MM.1S (cell line): Measurements from ENCODE around the gene ING3.

Experiments used
- DNase-seq: peaks from one replicate; pipeline ENCODE4 v3.0.0-alpha.2; 2015
- H2AFZ ChIP-seq: fragments of 300-600 bp; sonication (generic); 2 replicates; pipeline ENCODE4 v1.6.0; 2016; ENCODE audit warnings: antibody characterized with exemption, low read length
- H3F3A ChIP-seq: fragments of 300-600 bp; sonication (generic); 2 replicates; pipeline ENCODE4 v1.6.1; 2016; ENCODE audit warnings: mild to moderate bottlenecking, antibody characterized with exemption, low read length, moderate library complexity, mixed read lengths; ENCODE audit not compliant: insufficient read depth
- H3K27ac ChIP-seq: fragments of 300-600 bp; sonication (generic); 2 replicates; pipeline ENCODE4 v1.5.1; 2016; ENCODE audit warnings: mild to moderate bottlenecking, low read length
- H3K27me3 ChIP-seq: fragments of 300-600 bp; sonication (generic); replicated peaks from 2 replicates; pipeline ENCODE4 v1.6.0; 2016; ENCODE audit warnings: low read length; ENCODE audit not compliant: insufficient read depth
- H3K36me3 ChIP-seq: fragments of 300-600 bp; sonication (generic); replicated peaks from 2 replicates; pipeline ENCODE4 v1.6.1; 2016; ENCODE audit warnings: mild to moderate bottlenecking, low read length, mixed read lengths; ENCODE audit not compliant: insufficient read depth
- H3K4me1 ChIP-seq: fragments of 300-600 bp; sonication (generic); 2 replicates; pipeline ENCODE4 v1.6.1; 2016; ENCODE audit warnings: low read length, mixed read lengths
- H3K4me2 ChIP-seq: fragments of 300-600 bp; sonication (generic); 2 replicates; pipeline ENCODE4 v1.6.0; 2016; ENCODE audit warnings: low read depth, low read length
- H3K4me3 ChIP-seq: fragments of 300-600 bp; sonication (generic); 2 replicates; pipeline ENCODE4 v1.5.1; 2016; ENCODE audit warnings: low read length, mixed read lengths
- H3K79me2 ChIP-seq: fragments of 300-600 bp; sonication (generic); 2 replicates; pipeline ENCODE4 v1.6.1; 2016; ENCODE audit warnings: mixed run types, low read length, mixed read lengths
- H3K9ac ChIP-seq: fragments of 300-600 bp; sonication (generic); 2 replicates; pipeline ENCODE4 v1.6.1; 2016; ENCODE audit warnings: low read length, mixed read lengths
- H3K9me2 ChIP-seq: fragments of 300-600 bp; sonication (generic); replicated peaks from 2 replicates; pipeline ENCODE4 v1.6.1; 2016; ENCODE audit warnings: mild to moderate bottlenecking, low read length, mixed read lengths; ENCODE audit not compliant: insufficient read depth
- H3K9me3 ChIP-seq: fragments of 300-600 bp; sonication (generic); replicated peaks from 2 replicates; pipeline ENCODE4 v1.6.1; 2016; ENCODE audit warnings: mild to moderate bottlenecking, low read length, mixed read lengths; ENCODE audit not compliant: insufficient read depth
- H4K20me1 ChIP-seq: fragments of 300-600 bp; sonication (generic); 2 replicates; pipeline ENCODE4 v1.6.1; 2016; ENCODE audit warnings: mild to moderate bottlenecking, low read length, moderate library complexity, mixed read lengths; ENCODE audit not compliant: insufficient read depth
- EZH2 ChIP-seq: fragments of 300-600 bp; sonication (generic); optimal IDR thresholded peaks from 2 replicates; pipeline ENCODE3; 2017; ENCODE audit warnings: low read depth, mild to moderate bottlenecking, antibody characterized with exemption, low read length, mixed read lengths
- EZH2phosphoT487 ChIP-seq: fragments of 300-600 bp; sonication (generic); IDR thresholded peaks from 2 replicates; pipeline ENCODE4 v1.6.1; 2018; ENCODE audit warnings: antibody characterized with exemption, low read length
- TF ChIP-seq, protein P1 (sequence below): fragments of 300-600 bp; sonication (generic); IDR thresholded peaks from 2 replicates; pipeline ENCODE4 v1.5.1; 2016; ENCODE audit warnings: antibody characterized with exemption, low read length, mixed read lengths

Gene ING3, protein sequence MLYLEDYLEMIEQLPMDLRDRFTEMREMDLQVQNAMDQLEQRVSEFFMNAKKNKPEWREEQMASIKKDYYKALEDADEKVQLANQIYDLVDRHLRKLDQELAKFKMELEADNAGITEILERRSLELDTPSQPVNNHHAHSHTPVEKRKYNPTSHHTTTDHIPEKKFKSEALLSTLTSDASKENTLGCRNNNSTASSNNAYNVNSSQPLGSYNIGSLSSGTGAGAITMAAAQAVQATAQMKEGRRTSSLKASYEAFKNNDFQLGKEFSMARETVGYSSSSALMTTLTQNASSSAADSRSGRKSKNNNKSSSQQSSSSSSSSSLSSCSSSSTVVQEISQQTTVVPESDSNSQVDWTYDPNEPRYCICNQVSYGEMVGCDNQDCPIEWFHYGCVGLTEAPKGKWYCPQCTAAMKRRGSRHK

DNA sequence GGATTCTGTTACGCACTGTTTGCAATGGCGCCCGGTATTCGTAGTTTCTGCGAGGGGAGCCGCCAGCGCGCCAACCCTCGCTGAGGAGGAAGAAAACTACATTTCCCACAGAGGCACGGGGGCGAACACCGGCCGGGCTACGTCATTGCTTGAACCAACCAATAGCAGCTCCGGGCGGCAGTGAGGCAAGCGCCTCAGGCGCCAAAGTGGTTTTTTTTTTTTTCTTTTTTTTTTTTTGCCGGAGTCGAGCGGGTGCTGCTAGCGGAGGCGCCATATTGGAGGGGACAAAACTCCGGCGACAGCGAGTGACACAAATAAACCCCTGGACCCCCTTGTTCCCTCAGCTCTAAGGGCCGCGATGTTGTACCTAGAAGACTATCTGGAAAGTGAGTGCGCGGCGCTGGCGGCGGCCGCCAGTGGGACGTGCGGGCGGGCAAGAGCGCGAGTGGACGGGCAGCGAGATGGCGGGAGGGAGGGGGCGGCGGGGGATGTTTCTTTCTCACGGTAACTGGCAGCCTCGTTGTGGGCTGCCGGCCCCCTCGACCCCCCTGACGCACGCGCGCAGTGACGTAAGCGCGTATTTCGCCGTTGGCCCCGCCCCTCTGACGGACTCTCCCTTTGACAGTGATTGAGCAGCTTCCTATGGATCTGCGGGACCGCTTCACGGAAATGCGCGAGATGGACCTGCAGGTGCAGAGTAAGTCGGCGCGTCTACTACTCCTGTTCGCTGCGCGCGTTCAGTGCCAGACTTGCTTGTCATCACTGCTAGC lies at the start of gene ING3:
ING3 (plus strand) TSS at position 239 of the 770 bp plus-strand sequence; CDS start at position 359, 120 bp downstream.
- TF ChIP-seq EZH2 (no peak), EZH2phosphoT487 (no peak)
- TF ChIP-seq, protein P1, sequence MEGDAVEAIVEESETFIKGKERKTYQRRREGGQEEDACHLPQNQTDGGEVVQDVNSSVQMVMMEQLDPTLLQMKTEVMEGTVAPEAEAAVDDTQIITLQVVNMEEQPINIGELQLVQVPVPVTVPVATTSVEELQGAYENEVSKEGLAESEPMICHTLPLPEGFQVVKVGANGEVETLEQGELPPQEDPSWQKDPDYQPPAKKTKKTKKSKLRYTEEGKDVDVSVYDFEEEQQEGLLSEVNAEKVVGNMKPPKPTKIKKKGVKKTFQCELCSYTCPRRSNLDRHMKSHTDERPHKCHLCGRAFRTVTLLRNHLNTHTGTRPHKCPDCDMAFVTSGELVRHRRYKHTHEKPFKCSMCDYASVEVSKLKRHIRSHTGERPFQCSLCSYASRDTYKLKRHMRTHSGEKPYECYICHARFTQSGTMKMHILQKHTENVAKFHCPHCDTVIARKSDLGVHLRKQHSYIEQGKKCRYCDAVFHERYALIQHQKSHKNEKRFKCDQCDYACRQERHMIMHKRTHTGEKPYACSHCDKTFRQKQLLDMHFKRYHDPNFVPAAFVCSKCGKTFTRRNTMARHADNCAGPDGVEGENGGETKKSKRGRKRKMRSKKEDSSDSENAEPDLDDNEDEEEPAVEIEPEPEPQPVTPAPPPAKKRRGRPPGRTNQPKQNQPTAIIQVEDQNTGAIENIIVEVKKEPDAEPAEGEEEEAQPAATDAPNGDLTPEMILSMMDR, result no peak
- H3K4me3 ChIP-seq, result peak within 1 kb of the TSS; percentile 74
- no peaks in the 10 kb centered on the region for H3K9me3 ChIP-seq
- H3K27ac ChIP-seq, result peak within 1 kb of the TSS; percentile 93
- no peaks in the 10 kb centered on the region for H3K9me2 ChIP-seq
- peaks cover 11% of the 10 kb centered on the region; the same call in 1 of the 2 replicates for H3K36me3 ChIP-seq
- no peaks in the 10 kb centered on the region for H3K27me3 ChIP-seq
- DNase-seq, result peak; percentile 100
- H3K4me2 ChIP-seq, result peak within 1 kb of the TSS; percentile 66
- peaks cover 7% of the 10 kb centered on the region for H3F3A ChIP-seq
- peaks cover 7% of the 10 kb centered on the region; the same call in 1 of the 2 replicates for H3K4me1 ChIP-seq
- peak within 1 kb of the TSS; percentile 96 for H3K9ac ChIP-seq
- H3K79me2 ChIP-seq, result peaks cover 37% of the 10 kb centered on the region
- H2AFZ ChIP-seq, result peak within 1 kb of the TSS; percentile 68
- H4K20me1 ChIP-seq, result no peaks in the 10 kb centered on the region; the same call in 1 of the 2 replicates

DNA sequence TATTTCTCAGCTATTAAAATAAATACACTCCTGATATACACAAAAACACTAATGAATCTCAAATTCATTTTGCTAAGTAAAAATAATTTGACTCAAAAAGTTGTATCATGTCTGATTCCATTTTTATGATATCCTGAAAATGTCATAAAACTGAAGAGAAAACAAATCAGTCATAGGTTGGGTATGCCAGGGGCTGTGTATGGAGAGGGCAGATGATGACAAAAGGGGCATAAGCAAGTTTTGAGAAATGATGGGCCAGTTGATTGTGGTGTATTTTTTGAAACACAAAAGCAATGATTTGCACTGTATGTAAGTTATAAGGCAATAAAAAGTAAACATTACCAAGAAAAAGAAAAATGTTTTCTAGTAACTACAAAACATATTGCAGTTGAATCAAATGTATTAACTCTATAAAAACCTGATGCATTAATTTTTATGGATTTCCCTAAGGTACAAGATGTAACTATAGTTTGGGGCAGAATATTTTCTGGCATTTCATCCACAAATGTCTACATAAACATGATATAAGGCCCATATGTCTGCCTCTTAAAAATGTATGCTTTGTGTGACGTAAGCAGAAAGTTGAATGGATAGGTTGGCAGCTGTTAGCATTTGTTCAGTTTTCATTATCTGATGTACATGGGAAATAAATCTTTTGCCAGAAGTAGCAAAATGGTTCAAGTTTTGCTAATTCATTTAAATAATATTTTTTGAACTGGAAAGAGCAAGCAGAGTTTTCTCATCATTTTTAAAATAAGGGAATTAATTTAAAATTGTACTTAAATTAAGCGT lies 35.1 kb upstream of the ING3 start:
- Histone ChIP-seq H3K9me2 (no peaks in the 10 kb centered on the region), H3K27me3 (no peaks in the 10 kb centered on the region)

DNA sequence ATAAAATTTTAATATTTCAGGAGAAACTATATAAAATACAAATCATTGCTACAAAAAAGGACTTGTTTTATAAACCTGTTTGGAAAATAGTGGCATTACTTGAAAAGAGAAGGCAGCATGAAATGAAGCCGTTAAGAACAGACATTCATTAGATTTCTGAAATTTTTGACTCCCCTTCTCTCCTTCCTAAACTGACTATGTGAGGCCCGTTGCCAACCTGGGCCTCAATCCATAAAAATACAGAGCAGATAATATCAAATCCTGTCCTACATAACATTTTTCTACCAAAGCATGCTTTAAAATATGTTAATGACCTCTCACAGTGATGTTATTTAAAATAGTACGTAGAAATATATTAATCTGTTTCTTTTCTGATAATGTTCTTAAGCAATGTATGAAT lies 34.5 kb upstream of the ING3 start:
- Histone ChIP-seq H3K79me2 (no peaks in the 10 kb centered on the region), H3K9ac (no peak overlapping the region), H3K27ac (no peak overlapping the region), H3K4me1 (no peaks in the 10 kb centered on the region), H4K20me1 (no peaks in the 10 kb centered on the region), H3K27me3 (no peaks in the 10 kb centered on the region), H3K36me3 (no peaks in the 10 kb centered on the region), H3K4me3 (no peak overlapping the region), H3K9me2 (no peaks in the 10 kb centered on the region), H3F3A (no peaks in the 10 kb centered on the region), H3K4me2 (no peak overlapping the region), H2AFZ (no peak overlapping the region), H3K9me3 (no peaks in the 10 kb centered on the region)
- TF ChIP-seq EZH2phosphoT487, result no peak
- TF ChIP-seq, protein P1, result no peak
- no peak for DNase-seq

More for the DNA sequence above, 35.1 kb upstream of the ING3 start:
- Histone ChIP-seq H3K79me2 (no peaks in the 10 kb centered on the region), H3F3A (no peaks in the 10 kb centered on the region), H3K4me2 (no peak overlapping the region), H3K4me3 (no peak overlapping the region), H4K20me1 (no peaks in the 10 kb centered on the region), H3K9ac (no peak overlapping the region), H3K4me1 (no peaks in the 10 kb centered on the region), H3K9me3 (no peaks in the 10 kb centered on the region), H2AFZ (no peak overlapping the region), H3K27ac (no peak overlapping the region), H3K36me3 (no peaks in the 10 kb centered on the region)
- TF ChIP-seq EZH2 (no peak), EZH2phosphoT487 (no peak)
- TF ChIP-seq, protein P1, result no peak
- no peak for DNase-seq
